Measurements from ENCODE around the gene TFCP2.
"Not testable (repeated sequence)": the region's sequence is repeated elsewhere in the genome, so short reads cannot be mapped to it uniquely, and the experiment has no call there.

Gene TFCP2

DNA sequence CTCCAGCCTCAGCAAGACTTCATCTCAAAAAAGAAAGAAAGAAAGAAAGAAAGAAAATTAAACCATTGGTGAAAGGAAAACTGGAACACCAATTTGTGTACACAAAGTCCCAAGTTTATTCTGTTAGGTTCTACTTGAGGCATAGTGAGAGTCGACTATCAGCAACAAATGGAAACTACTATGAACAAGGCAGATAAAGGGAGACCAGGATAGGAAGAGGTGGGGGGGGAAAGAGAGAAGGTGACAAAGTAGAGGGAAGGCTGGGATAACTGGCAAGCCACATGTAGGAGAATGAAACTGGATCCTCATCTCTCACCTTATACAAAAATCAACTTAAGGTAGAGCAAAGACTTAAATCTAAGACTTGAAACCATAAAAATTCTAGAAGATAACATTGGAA, 25.6 kb downstream of the TFCP2 start:
- DNase-seq: no peak

- DNase-seq: no peak
Measured at GRCh38 chr12:51139292-51139844, 33.6 kb downstream of the TFCP2 start.

GRCh38 chr12:51132693-51133092, 40.2 kb downstream of the TFCP2 start:
- no peak for DNase-seq

GRCh38 chr12:51131745-51132521, 41.0 kb downstream of the TFCP2 start:
- DNase-seq: no peak

GRCh38 chr12:51128919-51129318, 44.0 kb downstream of the TFCP2 start:
- DNase-seq: no peak

- no peak for DNase-seq
Measured at GRCh38 chr12:51127050-51127729, 45.7 kb downstream of the TFCP2 start.

DNA sequence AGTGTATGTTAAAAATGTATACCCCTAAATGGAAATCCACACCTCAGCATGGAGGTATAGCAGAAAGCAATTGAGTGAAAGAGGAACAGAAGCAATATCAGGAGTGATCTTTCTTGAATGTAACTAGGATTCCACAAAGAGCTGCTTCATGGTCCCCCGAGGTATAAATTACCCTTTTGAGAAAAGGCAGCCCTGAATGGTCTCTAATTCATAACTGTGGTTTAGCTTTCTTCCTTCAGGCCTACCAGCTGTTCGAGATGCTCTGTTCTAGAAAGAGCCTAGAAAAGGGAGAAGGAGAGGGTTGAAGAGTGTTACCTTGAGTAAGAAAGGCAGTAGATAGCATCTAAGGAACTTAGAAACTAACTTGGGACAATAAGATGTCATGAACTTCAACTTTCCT, 46.6 kb downstream of the TFCP2 start:
- no peak for DNase-seq

DNA sequence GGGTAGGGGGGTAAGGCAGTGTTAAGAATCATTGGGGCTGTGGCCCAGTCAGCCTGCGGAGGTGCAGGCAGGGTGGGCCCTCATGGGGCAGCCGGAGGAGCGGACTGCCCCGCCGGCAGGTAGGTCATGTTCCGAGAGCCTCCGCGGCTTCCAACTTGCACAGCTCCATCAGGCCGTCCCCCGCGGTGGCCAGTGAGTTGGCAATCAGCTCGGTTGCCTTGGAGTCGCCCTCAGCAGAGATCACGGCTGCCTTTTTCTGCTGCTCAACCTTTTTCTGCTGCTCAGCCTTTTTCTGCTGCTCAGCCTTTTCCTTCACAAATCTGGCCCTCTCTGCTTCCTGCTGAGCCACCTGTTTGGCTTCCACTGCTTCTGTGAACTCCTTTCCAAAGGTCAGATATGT, 48.4 kb downstream of the TFCP2 start:
- no peak for DNase-seq

DNA sequence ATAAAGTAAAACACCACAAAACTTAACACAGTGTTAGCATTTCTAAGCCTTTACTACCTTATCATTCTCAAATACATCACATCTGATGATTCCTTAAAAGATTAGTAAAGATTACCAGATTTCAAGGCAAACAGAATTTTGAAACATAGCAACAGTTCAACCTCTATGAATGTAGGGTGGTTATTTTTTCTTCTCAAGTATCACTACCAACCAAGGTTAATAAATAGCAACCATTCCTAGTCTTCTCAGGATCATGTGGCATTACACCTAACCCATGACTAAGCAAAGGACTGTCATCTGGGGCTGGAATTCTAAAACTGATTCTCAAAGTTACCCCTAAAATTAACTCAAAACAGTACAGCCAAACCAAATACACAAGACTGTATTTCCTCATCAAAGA, 50.1 kb downstream of the TFCP2 start:
- no peak for DNase-seq

GRCh38 chr12:51118706-51119105, 54.2 kb downstream of the TFCP2 start:
- DNase-seq: no peak

- DNase-seq: no peak
Measured at GRCh38 chr12:51115533-51115932, 57.4 kb downstream of the TFCP2 start.

DNA sequence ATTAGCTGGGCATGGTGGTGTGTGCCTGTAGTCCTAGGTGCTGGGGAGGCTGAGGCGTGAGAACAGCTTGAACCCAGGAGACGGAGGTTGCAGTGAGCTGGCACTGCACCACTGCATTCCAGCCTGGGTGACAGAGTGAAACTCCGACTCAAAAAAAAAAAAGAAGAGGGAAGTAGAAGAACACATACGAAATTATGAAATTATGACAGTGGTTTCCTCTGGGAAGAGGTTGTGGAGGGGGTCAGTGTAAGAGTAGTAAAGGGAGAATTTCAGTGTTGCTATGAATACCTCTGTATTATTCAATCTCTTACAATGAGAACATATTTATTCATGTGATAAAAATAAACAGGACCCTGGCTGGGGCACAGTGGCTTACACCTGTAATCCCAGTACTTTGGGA, 64.8 kb downstream of the TFCP2 start:
- no peak for DNase-seq

- no peak for DNase-seq
Measured at GRCh38 chr12:51103977-51104376, 69.0 kb downstream of the TFCP2 start.

- no peak for DNase-seq
Measured at GRCh38 chr12:51098611-51099010, 74.3 kb downstream of the TFCP2 start.

DNA sequence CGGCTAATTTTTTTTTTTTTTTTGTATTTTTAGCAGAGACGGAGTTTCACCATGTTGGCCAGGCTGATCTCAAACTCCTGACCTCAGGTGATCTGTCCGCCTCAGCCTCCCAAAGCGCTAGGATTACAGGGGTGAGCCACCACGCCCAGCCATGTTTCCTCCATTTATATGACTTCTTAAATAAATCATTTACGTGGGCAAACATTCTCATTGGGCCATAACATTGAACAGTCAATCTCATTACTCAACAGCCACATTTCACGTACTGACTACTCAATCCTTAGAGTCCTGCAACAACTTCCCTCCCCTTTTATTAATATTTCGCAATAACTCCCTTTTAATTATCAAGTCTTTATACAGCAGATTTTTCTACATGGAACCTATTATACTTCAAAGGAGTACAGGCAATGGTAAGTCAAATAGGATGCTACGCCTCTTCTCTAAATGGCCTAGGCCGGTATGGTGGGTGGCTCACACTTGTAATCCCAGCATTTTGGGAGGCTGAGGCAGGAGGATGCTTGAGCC, 82.2 kb downstream of the TFCP2 start:
- DNase-seq: no peak

GRCh38 chr12:51087818-51088217, 85.1 kb downstream of the TFCP2 start:
- DNase-seq: no peak

- no peak for DNase-seq
Measured at GRCh38 chr12:51086933-51087332, 86.0 kb downstream of the TFCP2 start.

DNA sequence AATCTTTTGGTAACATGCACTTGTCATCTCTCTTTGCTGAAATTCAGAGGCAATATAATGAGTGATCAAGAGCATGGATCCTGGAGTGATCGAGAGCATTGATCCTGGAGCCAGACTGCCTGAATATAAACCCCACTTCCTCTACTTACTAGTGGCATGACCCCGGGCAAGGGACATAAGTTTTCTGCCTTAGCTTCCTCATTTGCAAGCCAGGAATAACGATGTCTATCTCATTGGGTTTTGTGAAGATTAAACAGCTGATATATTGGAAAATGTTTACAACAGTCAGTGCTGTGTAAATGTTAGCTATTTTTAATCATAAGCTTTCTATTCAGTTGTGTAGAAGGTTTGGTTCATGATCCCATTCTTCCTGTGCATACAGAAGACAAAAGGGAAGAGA, 87.2 kb downstream of the TFCP2 start:
- DNase-seq: no peak

GRCh38 chr12:51083126-51083833, 89.7 kb downstream of the TFCP2 start, which contains the start of gene CSRNP2:
Gene CSRNP2 (minus strand): TSS chr12:51083596. CDS start chr12:51076561, 7,035 bp downstream.
- peak; percentile 93 for DNase-seq

GRCh38 chr12:51082561-51083125, 90.3 kb downstream of the TFCP2 start:
- DNase-seq: no peak

- no peak for DNase-seq
Measured at GRCh38 chr12:51081421-51081820, 91.5 kb downstream of the TFCP2 start.

GRCh38 chr12:51080136-51080535, 92.8 kb downstream of the TFCP2 start:
- DNase-seq: no peak

DNA sequence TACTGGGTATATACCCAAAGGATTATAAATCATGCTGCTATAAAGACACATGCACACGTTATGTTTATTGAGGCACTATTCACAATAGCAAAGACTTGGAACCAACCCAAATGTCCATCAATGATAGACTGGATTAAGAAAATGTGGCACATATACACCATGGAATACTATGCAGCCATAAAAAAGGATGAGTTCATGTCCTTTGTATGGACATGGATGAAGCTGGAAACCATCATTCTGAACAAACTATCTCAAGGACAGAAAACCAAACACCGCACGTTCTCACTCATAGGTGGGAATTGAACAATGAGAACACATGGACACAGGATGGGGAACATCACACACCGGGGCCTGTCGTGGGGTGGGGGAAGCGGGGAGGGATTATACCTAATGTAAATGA, 94.1 kb downstream of the TFCP2 start:
- not testable (repeated sequence) for DNase-seq

Data from hematopoietic multipotent progenitor cell treated with erythropoietin and hydrocortisone succinate and interleukin-3 and kit ligand, for 8 days (in vitro differentiated cells).